B cell (primary cell): ENCODE measurements around the gene SIK1. TPM values are rescaled to one million over a fixed set of nuclear protein-coding genes. Genes with fewer than 3 reads are reported as not detected.
"Not testable (repeated sequence)": the region's sequence is repeated elsewhere in the genome, so short reads cannot be mapped to it uniquely, and the experiment has no call there.

ENCODE experiments used
- ATAC-seq: fragments of 200-7000 bp; cut with Tn5 transposase; one replicate; pipeline ENCODE4 v1.10.0; 2021; ENCODE audit warnings: low read depth, mild to moderate bottlenecking, moderate number of reproducible peaks, moderate library complexity
- CTCF ChIA-PET: fragments of 350-600 bp; sonication (Branson Sonifier 250); formaldehyde crosslinking; loops from one replicate; lab custom pipeline; 2021; ENCODE audit warnings: antibody characterized with exemption, inconsistent platforms; lab: Charles Lee
- POLR2A ChIA-PET: fragments of 350-600 bp; sonication (Branson Sonifier 250); formaldehyde crosslinking; loops from one replicate; lab custom pipeline; 2021; ENCODE audit warnings: antibody characterized with exemption; lab: Charles Lee
- DNase-seq: peaks from one replicate; pipeline ENCODE4 v3.0.0; 2013
- H2AFZ ChIP-seq: 2 replicates; pipeline ENCODE4 v1.6.1; 2012; ENCODE audit warnings: mild to moderate bottlenecking, low read depth, low read length; ENCODE audit not compliant: insufficient read depth, poor library complexity, severe bottlenecking
- H3K27ac ChIP-seq, 2 donors: 1 replicate in 1 of 2; 2 replicates in 1 of 2; pipeline ENCODE4 v1.5.1; 2012 to 2013; ENCODE audit warnings: low read length in 2 of 2, mild to moderate bottlenecking in 2 of 2, moderate library complexity in 1 of 2
- H3K27me3 ChIP-seq, 4 experiments: fragments of 200-600 bp in 1 of 4; sonication (generic) in 1 of 4; replicated peaks in 1 of 4; 1 replicate in 2 of 4; 2 replicates in 2 of 4; pipeline versions ENCODE4 v1.6.1 to v1.7.0; 2013 to 2016; ENCODE audit warnings: low read length in 3 of 4, mild to moderate bottlenecking in 2 of 4, mixed read lengths in 1 of 4, moderate library complexity in 1 of 4; ENCODE audit not compliant: insufficient read depth in 4 of 4, control insufficient read depth in 3 of 4; ENCODE audit errors: control extremely low read depth in 1 of 4
- H3K36me3 ChIP-seq, 2 experiments: replicated peaks in 1 of 2; 1 replicate in 1 of 2; 2 replicates in 1 of 2; pipeline versions ENCODE4 v1.6.1 to v1.7.1; 2013; ENCODE audit warnings: low read length in 1 of 2; ENCODE audit not compliant: insufficient read depth in 2 of 2, control insufficient read depth in 1 of 2; ENCODE audit errors: control extremely low read depth in 1 of 2, extremely low read depth in 1 of 2
- H3K4me1 ChIP-seq, 2 donors: fragments of 200-600 bp in 1 of 2; sonication (generic) in 1 of 2; 1 replicate in 1 of 2; 2 replicates in 1 of 2; pipeline versions ENCODE4 v1.5.1 to v1.6.1; 2013 to 2017; ENCODE audit warnings: low read length in 2 of 2; ENCODE audit not compliant: control insufficient read depth in 2 of 2, insufficient read depth in 2 of 2
- H3K4me2 ChIP-seq: replicated peaks from 2 replicates; pipeline ENCODE3; 2012; ENCODE audit warnings: mild to moderate bottlenecking, low read depth, low read length; ENCODE audit not compliant: poor library complexity, severe bottlenecking
- H3K4me3 ChIP-seq, 5 experiments: fragments of 200-600 bp in 1 of 5; sonication (generic) in 1 of 5; 1 replicate in 3 of 5; 2 replicates in 2 of 5; pipeline versions ENCODE4 v1.5.1 to v1.7.0; 2011 to 2016; ENCODE audit warnings: low read length in 4 of 5, mild to moderate bottlenecking in 4 of 5, low read depth in 2 of 5, control low read depth in 1 of 5, moderate library complexity in 1 of 5; ENCODE audit not compliant: insufficient read depth in 1 of 5; ENCODE audit errors: control extremely low read depth in 1 of 5, extremely low read depth in 1 of 5
- H3K79me2 ChIP-seq: fragments of 200-600 bp; sonication (generic); one replicate; pipeline ENCODE4 v1.6.0; 2016; ENCODE audit warnings: low read length; ENCODE audit not compliant: control insufficient read depth, insufficient read depth
- H3K9ac ChIP-seq: fragments of 200-600 bp; sonication (generic); 2 replicates; pipeline ENCODE4 v1.6.1; 2017; ENCODE audit warnings: mild to moderate bottlenecking, low read length, moderate library complexity
- H3K9me3 ChIP-seq, 3 donors: one replicate each; pipeline versions ENCODE4 v1.6.1 to v1.7.1; 2013; ENCODE audit warnings: low read length in 2 of 3; ENCODE audit not compliant: control insufficient read depth in 2 of 3, insufficient read depth in 1 of 3; ENCODE audit errors: control extremely low read depth in 1 of 3
- H4K20me1 ChIP-seq: 2 replicates; pipeline ENCODE4 v1.6.0; 2012; ENCODE audit warnings: mild to moderate bottlenecking, low read length; ENCODE audit not compliant: insufficient read depth, control insufficient read depth, poor library complexity, severe bottlenecking
- H3K27ac Mint-ChIP-seq: one replicate; pipeline ENCODE4 v1.8.0; 2021; ENCODE audit warnings: mixed read lengths
- H3K27me3 Mint-ChIP-seq: one replicate; pipeline ENCODE4 v1.8.0; 2021; ENCODE audit warnings: mixed read lengths
- H3K4me1 Mint-ChIP-seq: one replicate; pipeline ENCODE4 v1.8.0; 2021; ENCODE audit warnings: mixed read lengths
- H3K4me3 Mint-ChIP-seq: one replicate; pipeline ENCODE4 v1.8.0; 2021; ENCODE audit warnings: mixed read lengths
- H3K9me3 Mint-ChIP-seq: one replicate; pipeline ENCODE4 v1.8.0; 2022; ENCODE audit warnings: mixed read lengths; ENCODE audit not compliant: insufficient read depth
- WGBS: methylation state at CpG from one replicate; pipeline ENCODE4 v1.1.5; 2013; ENCODE audit warnings: missing lambda C conversion rate; ENCODE audit not compliant: insufficient coverage; 5-methylcytosine and 5-hydroxymethylcytosine counted together
- intact Hi-C: fragments of 100-400 bp; cut with micrococcal nuclease; formaldehyde crosslinking; loops from one replicate; pipeline ENCODE4 v1.10.0; 2022
- polyA plus RNA-seq: library from polyadenylated mRNA; depleted of rRNA; stranded (reverse); fragments of >200 nt; gene quantifications from 2 replicates; pipeline ENCODE4 v1.2.3, GENCODE V29; 2012
- total RNA-seq, 2 donors: library from RNA; stranded (reverse); fragments of 120-200 nt in 1 of 2; gene quantifications; 1 replicate in 1 of 2; 2 replicates in 1 of 2; pipeline versions ENCODE4 v1.2.3 to v1.2.4, GENCODE V29; 2013 to 2022

Gene SIK1
- total and polyA plus RNA-seq, 2 donors (not counting 1 experiment from before 2014, with no cell fraction given), result 97.7 to 155 TPM

DNA sequence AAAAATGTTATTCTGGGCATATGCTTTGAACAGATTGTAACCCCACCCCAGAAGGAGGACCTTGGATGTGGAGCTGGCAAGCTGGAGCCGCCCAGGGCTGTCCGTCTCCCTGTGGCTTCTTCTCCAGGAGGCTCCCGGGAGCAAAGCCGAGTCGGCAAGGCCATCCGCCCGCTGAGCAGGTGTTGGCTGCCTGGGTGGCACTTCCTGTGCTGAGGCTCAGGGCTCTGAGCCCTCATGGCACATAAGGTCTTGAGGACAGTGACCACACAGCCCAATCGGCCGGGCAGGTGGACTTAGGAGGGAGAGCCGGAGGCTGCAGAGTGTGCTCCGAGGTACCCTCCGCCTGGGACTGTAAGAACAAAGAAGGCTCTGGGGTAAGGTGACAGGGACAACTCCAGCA is 28.8 kb upstream of the SIK1 start:
- H3K4me3 Mint-ChIP-seq, DNase-seq, intact Hi-C loops, H3K79me2 ChIP-seq, H3K36me3 ChIP-seq, H3K4me2 ChIP-seq, H4K20me1 ChIP-seq, H3K4me3 ChIP-seq, POLR2A ChIA-PET, ATAC-seq, H3K9me3 Mint-ChIP-seq, H3K9me3 ChIP-seq, H3K4me1 ChIP-seq, H3K27ac ChIP-seq, H3K27me3 Mint-ChIP-seq, H2AFZ ChIP-seq, H3K9ac ChIP-seq, CTCF ChIA-PET, H3K27ac Mint-ChIP-seq, H3K27me3 ChIP-seq, H3K4me1 Mint-ChIP-seq: not testable (repeated sequence)
- WGBS, result no CpG with 5 or more reads among the region's 12 CpGs

GRCh38 chr21:43454176-43454575 is 27.2 kb upstream of the SIK1 start:
- H3K9ac ChIP-seq, POLR2A ChIA-PET, H3K4me3 Mint-ChIP-seq, intact Hi-C loops, H3K9me3 ChIP-seq, H2AFZ ChIP-seq, H3K4me1 ChIP-seq, DNase-seq, H3K27me3 Mint-ChIP-seq, H3K27ac ChIP-seq, H3K9me3 Mint-ChIP-seq, H3K36me3 ChIP-seq, H3K27me3 ChIP-seq, H3K79me2 ChIP-seq, H3K4me1 Mint-ChIP-seq, CTCF ChIA-PET, H3K4me3 ChIP-seq, H3K27ac Mint-ChIP-seq, H3K4me2 ChIP-seq, H4K20me1 ChIP-seq: not testable (repeated sequence)
- WGBS, result no CpG with 5 or more reads among the region's 5 CpGs
- ATAC-seq, result peak; percentile 18

DNA sequence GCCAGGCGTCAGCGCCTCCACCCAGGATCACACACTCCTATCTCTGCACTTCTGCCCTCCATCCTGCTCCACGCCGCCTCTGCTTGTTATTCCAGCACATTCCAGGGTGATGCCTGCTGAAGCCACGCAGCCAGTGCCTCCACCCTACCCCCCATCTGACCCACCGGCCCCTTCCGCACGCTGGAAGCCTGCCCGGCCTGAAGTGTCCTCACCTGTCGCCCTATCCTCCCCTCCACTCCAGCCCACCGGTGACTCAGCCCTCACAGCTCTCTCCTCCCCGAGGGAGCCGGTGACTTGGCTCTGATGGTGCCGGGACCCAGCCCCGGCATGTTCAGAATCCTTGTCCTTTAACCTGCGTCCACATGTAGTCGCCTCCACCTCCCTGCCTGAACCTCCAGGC is 24.9 kb upstream of the SIK1 start:
- H3K27ac Mint-ChIP-seq, intact Hi-C loops: not testable (repeated sequence)

GRCh38 chr21:43450287-43450686 is 23.4 kb upstream of the SIK1 start:
- POLR2A ChIA-PET, ATAC-seq: not testable (repeated sequence)

More for the DNA sequence above, 24.9 kb upstream of the SIK1 start:
- H3K4me1 ChIP-seq, H2AFZ ChIP-seq, H3K27me3 Mint-ChIP-seq, H3K36me3 ChIP-seq, H3K9me3 Mint-ChIP-seq, H3K79me2 ChIP-seq, H3K9ac ChIP-seq, H3K27me3 ChIP-seq, H3K4me1 Mint-ChIP-seq, POLR2A ChIA-PET, H3K27ac ChIP-seq, ATAC-seq, H4K20me1 ChIP-seq, H3K4me2 ChIP-seq, H3K9me3 ChIP-seq, H3K4me3 Mint-ChIP-seq, H3K4me3 ChIP-seq, DNase-seq, CTCF ChIA-PET: not testable (repeated sequence)
- no CpG with 5 or more reads among the region's 17 CpGs for WGBS

More at GRCh38 chr21:43450287-43450686, 23.4 kb upstream of the SIK1 start:
- H3K27me3 ChIP-seq, H4K20me1 ChIP-seq, H3K9me3 ChIP-seq, H3K4me2 ChIP-seq, CTCF ChIA-PET, H3K4me3 ChIP-seq, H3K4me1 Mint-ChIP-seq, H3K4me3 Mint-ChIP-seq, H2AFZ ChIP-seq, intact Hi-C loops, H3K27ac ChIP-seq, H3K9ac ChIP-seq, H3K36me3 ChIP-seq, H3K79me2 ChIP-seq, H3K27me3 Mint-ChIP-seq, H3K4me1 ChIP-seq, H3K27ac Mint-ChIP-seq, H3K9me3 Mint-ChIP-seq, DNase-seq: not testable (repeated sequence)
- WGBS, result no CpG with 5 or more reads among the region's 16 CpGs
